GM18502 (cell line): ENCODE results near the gene USP34.

Source experiments
- ATAC-seq: cut with Tn5 transposase; IDR thresholded peaks from one replicate; pipeline ENCODE4 v1.9.1; 2021; ENCODE audit warnings: mild to moderate bottlenecking; ENCODE audit not compliant: unreplicated experiment, poor library complexity

USP34 gene

DNA sequence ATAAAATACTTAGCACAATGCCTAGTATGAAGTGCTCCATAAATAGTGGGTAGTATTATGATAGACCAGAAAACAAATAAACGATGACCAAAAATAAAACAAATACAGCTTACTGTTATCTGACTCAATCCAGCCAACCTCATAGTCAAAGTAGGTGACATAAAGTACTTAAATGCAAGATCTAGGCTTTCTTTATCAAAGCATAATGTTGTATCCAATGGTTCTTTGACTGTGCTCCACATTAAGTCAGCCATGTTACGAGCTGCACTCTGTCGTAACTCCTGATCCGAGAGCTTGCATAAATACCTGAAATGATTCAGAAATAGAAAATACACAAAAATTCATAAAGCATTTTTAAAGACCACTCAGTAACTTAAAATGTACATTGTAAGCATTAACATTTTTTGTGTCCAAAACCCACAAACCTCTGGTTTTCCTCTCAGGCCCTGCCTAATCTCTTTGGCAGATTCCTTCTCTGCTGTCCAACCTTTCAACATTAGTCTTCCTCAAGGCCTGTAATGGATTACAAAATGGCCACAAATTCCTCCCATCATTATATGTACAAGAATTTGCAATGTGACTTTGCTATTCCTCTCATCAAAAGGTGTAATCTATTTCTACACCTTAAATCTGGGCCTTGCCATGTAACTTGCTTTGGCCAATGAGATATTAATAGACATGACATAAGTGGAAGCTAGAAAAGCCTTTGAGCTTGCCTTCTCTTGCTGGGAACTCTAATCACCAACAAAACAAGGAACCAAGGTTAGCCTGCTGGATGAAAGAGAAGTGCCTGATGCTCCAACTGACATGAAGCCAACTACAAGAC, 90.6 kb downstream of the USP34 start:
- ATAC-seq: no peak

DNA sequence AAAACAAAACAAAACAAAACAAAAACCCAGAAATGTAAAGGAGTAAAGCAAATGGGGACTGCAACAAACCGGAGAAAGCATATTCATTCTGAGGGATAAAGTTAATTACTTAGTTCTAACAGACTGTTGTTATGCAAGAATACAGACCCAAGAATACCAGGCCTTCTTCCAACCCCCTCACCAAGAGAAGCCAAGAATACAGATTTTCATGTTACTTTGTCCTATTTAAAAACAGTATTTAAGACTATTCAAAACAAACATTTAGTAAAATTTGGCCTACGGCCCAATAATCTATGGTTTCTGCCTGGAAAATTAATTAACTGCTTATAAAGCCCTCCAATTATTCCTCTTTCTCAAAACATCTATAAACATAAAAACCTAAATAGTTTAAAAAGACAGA, 91.4 kb downstream of the USP34 start:
- ATAC-seq: no peak

DNA sequence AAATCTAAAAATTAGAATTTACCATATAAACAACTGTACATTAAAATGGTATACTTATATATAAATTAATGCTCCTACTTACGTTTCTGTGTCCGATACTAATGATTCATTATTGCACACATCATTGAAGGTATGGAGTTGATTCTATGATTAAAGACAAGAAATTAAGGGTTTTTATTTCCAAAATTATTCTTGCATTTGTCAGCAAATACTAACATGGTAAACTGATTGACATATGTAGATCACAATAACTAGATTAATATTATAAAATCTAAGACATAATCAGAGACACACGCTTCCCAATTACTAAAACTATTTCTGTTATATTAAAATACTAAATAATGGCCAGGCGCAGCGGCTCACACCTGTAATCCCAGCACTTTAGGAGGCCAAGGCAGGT, 92.6 kb downstream of the USP34 start:
- no peak for ATAC-seq

GRCh38 chr2:61377046-61377445, 93.8 kb downstream of the USP34 start:
- ATAC-seq: no peak

- no peak for ATAC-seq
Measured at GRCh38 chr2:61376211-61376610, 94.7 kb downstream of the USP34 start.

DNA sequence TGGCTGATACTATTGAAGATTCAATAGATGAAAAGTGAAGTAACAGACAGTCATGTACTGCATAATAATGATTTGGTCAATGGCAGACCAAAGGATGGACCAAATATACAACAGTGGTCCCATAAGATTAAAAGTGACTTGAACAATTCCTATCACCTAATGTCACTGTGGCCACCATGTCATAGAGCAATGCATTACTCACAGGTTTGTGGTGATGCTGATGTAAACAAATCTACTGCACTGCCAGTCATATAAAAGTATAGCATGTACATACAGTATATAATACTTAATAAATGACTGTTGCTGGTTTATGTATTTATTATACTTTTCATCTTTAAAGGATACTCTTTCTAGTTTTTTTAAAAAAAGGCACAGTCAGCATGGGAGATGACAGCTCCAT, 99.9 kb downstream of the USP34 start:
- ATAC-seq: no peak

DNA sequence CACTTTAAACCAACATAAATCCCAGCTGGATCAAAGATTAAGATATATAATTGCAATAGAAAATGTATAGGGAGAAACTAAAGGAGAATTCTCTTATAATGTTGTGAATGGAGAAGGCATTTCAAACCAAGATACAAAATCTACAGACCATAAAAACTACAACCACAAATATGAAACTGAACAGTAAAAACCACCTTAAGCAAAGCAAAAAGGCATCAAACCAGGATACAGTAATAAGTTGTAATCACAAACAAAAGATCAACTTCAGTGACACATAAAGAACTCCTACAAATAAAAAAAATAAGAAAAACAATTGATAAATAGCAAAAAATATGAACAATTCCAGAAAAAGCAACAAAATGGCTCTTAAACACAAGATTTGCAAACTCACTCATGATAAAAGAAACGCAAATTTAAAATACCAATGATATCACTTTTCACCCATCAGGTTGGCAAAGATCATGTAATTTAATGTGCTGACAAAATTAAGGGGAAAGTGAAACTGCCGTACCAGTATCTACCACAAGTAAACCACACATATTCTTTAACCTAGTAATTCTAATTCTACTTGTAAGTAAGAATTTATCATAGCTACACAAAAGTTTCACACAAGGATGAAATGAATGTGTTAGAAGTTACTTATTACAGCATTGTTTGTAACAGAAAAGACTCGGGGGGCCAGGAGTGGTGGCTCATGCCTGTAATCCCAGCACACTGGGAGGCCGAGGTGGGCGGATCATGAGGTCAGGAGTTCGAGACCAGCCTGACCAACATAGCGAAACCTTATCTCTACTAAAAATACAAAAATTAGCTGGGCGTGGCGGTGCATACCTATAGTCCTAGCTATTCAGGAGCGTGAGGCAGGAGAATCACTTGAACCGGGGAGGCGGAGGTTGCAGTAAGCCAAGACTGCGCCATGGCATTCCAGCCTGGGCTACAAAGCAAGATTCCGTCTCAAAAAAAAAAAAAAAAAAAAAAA, 101.9 kb downstream of the USP34 start:
- no peak for ATAC-seq

GRCh38 chr2:61367177-61367576, 103.7 kb downstream of the USP34 start:
- no peak for ATAC-seq

GRCh38 chr2:61363580-61363979, 107.3 kb downstream of the USP34 start:
- ATAC-seq: no peak

- no peak for ATAC-seq
Measured at GRCh38 chr2:61362873-61363272, 108.0 kb downstream of the USP34 start.

DNA sequence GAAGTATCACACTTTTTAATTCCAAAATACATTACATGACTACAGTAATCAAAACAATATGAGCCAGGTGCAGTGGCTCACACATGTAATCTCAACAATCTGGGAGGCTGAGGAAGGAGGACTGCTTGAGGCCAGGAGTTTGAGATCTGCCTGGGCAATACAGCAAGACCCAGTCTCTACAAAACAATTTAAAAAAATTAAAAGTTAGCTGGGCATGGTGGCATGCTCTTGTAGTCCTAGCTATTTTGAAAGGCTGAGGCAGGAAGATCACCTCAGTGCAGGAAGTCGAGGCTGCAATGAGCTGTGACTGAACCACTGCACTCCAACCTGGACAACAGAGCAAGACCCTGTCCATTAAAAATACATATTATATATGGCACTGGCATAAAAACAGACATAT, 109.8 kb downstream of the USP34 start:
- ATAC-seq: no peak

- no peak for ATAC-seq
Measured at GRCh38 chr2:61359058-61359457, 111.8 kb downstream of the USP34 start.

- no peak for ATAC-seq
Measured at GRCh38 chr2:61357681-61358080, 113.2 kb downstream of the USP34 start.

- ATAC-seq: no peak
Measured at GRCh38 chr2:61356958-61357350, 113.9 kb downstream of the USP34 start.

DNA sequence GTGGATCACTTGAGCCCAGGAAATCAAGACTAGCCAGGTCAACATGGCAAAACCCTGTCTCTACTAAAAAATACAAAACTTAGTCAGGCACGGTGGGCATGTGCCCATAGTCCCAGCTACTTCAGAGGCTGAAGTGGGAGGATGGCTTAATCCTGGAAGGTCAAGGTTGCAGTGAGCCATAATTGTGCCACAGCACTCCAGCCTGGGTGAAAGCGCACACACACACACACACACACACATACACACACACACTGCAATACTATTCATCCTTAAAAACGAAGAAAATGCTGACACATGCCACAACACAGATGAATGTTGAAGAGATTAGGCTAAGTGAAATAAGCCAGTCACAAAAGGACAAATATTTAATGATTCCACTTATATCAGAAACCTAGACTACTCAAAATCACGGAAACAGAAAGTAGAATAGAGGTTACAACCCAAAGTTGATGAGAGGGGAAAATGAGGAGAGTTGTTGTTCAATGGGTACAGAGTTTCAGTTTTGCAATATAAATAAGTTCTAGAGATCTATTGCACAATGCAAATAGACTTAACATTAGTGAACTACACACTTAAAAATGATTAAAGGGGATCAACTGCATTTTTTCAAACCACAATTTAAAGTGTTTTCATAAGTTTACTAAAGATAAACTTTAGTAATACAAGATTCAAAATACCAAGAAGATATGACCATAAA, 114.5 kb downstream of the USP34 start:
- ATAC-seq: no peak

GRCh38 chr2:61354543-61355197, 116.2 kb downstream of the USP34 start:
- ATAC-seq: no peak

DNA sequence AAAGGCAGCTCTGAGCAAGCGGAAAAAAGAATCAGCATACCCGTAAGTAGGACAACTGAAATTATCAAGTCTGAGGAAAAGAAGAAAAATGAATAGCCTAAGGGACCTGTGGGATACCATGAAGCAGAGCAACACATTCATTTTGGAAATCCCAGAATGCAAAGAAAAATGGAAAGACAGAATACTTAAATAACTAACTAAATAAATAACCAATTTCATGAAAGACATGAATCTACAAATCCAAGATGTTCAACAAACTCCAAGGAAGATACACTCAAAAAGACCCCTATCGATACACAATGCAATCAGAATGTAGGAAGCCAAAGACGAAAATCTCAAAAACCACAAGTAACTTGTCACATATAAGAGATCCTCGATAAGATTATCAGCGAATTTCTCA, 117.0 kb downstream of the USP34 start:
- no peak for ATAC-seq

GRCh38 chr2:61350777-61351176, 120.1 kb downstream of the USP34 start:
- no peak for ATAC-seq

- no peak for ATAC-seq
Measured at GRCh38 chr2:61343141-61343540, 127.7 kb downstream of the USP34 start.

- no peak for ATAC-seq
Measured at GRCh38 chr2:61340242-61340641, 130.6 kb downstream of the USP34 start.
